A549 (cell line): Measurements from ENCODE around the gene CCDC185.

Experiments
- CTCF ChIP-seq: fragments of >200 bp; sonication (Bioruptor Twin); formaldehyde crosslinking; IDR thresholded peaks from 3 replicates; pipeline ENCODE4 v1.5.1; 2016
- EHMT2 ChIP-seq: fragments of 200-600 bp; sonication (generic); IDR thresholded peaks from 2 replicates; pipeline ENCODE4 v1.6.1; 2016; ENCODE audit warnings: antibody characterized with exemption, low read depth, mild to moderate bottlenecking, moderate library complexity
- HDAC2 ChIP-seq: fragments of 200-600 bp; sonication (generic); IDR thresholded peaks from 2 replicates; pipeline ENCODE4 v1.6.1; 2016
- KDM1A ChIP-seq: fragments of 200-600 bp; sonication (generic); IDR thresholded peaks from 2 replicates; pipeline ENCODE4 v1.6.1; 2016; ENCODE audit warnings: low read depth, mild to moderate bottlenecking
- MAFK ChIP-seq: fragments of 450-650 bp; IDR thresholded peaks from 2 replicates; pipeline ENCODE4 v1.6.1; 2014; ENCODE audit not compliant: partially characterized antibody
- POLR2A ChIP-seq: IDR thresholded peaks from 2 replicates; pipeline ENCODE4 v1.6.1; 2012; ENCODE audit warnings: mild to moderate bottlenecking, low read length
- RAD21 ChIP-seq, 2 experiments: fragments of >200 bp in 1 of 2; sonication (Bioruptor Twin) in 1 of 2; formaldehyde crosslinking in 1 of 2; IDR thresholded peaks in 1 of 2; conservative IDR thresholded peaks in 1 of 2; 2 replicates in 1 of 2; 3 replicates in 1 of 2; pipeline ENCODE4 v1.6.1; 2012 to 2018; ENCODE audit warnings: inconsistent platforms in 1 of 2
- ZFP36 ChIP-seq: fragments of 450-650 bp; IDR thresholded peaks from 2 replicates; pipeline ENCODE4 v1.6.1; 2014; ENCODE audit warnings: borderline replicate concordance; ENCODE audit not compliant: partially characterized antibody

- TF ChIP-seq CTCF (no peak), KDM1A (no peak), ZFP36 (no peak), POLR2A (no peak), MAFK (no peak), RAD21 (conservative IDR thresholded peaks at IDR 0.05 in 1 of 2, IDR thresholded peaks at IDR 0.05 in 1 of 2) (no peak), EHMT2 (no peak), HDAC2 (no peak)
Observed at GRCh38 chr1:223390618-223391017, 2.6 kb upstream of the CCDC185 start.
